ENCODE data around the gene SORT1. TPM values are rescaled to one million over a fixed set of nuclear protein-coding genes. Genes with fewer than 3 reads are reported as not detected.
A peak's percentile ranks its signal among the peaks of the same experiment; 100 is the strongest.

SORT1 gene
- total RNA-seq, 4 donors from 2014 or later, result 145 to 199 (median 189) TPM

GRCh38 chr1:109295712-109296415 lies 101.9 kb downstream of the SORT1 start:
- H3K9me3 ChIP-seq, result no peaks in the 10 kb centered on the region
- TF ChIP-seq EP300 (IDR thresholded peaks at IDR 0.05), result no peak
- no peak for DNase-seq (ENCODE audit: low spot score in 2 of 2)

GRCh38 chr1:109294481-109294880 lies 103.2 kb downstream of the SORT1 start:
- peaks cover 0 to 22% (median 14%) of the 10 kb centered on the region in 4 donors for H3K4me1 ChIP-seq
- H3K36me3 ChIP-seq, result no peaks in the 10 kb centered on the region
- no peaks in the 10 kb centered on the region for H3K9me3 ChIP-seq
- no peak overlapping the region for H3K27ac ChIP-seq
- DNase-seq (ENCODE audit: low spot score in 2 of 2), result no peak
- WGBS, 2 donors, result 70 to 77% methylated on average over 4 of the region's 4 CpGs
- TF ChIP-seq CTCF (IDR thresholded peaks at IDR 0.05) (no peak), POLR2A (IDR thresholded peaks at IDR 0.05) (no peak), EP300 (IDR thresholded peaks at IDR 0.05) (no peak)
- H3K27me3 ChIP-seq, result no peaks in the 10 kb centered on the region
- H3K4me3 ChIP-seq, result no peak overlapping the region

More at GRCh38 chr1:109295712-109296415, 101.9 kb downstream of the SORT1 start:
- no peaks in the 10 kb centered on the region for H3K27me3 ChIP-seq
- no peaks in the 10 kb centered on the region for H3K36me3 ChIP-seq
- H3K27ac ChIP-seq, result no peak overlapping the region
- 81 to 88% methylated on average over 11 to 12 of the region's 12 CpGs for whole genome bisulfite sequencing, 2 donors
- H3K4me1 ChIP-seq, result peaks cover 0 to 35% (median 24%) of the 10 kb centered on the region in 4 donors
- no peak overlapping the region for H3K4me3 ChIP-seq

DNA sequence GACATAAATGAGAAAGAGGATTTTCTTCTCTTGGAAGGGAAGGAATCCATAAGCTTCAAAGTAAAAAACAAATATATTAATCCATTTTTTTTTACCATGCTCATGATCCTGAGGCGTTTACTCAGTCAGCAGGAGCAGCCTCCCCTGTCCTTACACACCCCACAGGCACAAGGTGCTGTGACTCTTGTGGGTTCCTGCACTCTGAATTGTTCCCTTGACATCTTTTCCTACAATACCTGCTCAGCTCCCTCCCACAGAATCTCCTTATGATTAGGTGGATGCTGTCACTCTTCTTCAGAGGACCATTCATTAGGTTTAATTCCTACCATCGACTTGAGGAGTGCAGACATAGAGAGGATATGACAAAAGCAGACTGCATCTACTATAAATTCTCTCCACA lies 104.7 kb downstream of the SORT1 start:
- H3K4me3 ChIP-seq, result no peak overlapping the region
- peaks cover 0 to 8% (median 3%) of the 10 kb centered on the region in 4 donors for H3K4me1 ChIP-seq
- H3K9me3 ChIP-seq, result no peaks in the 10 kb centered on the region
- no peak for DNase-seq (ENCODE audit: low spot score in 2 of 2)
- TF ChIP-seq CTCF (IDR thresholded peaks at IDR 0.05), result no peak
- no peak for TF ChIP-seq POLR2A (IDR thresholded peaks at IDR 0.05)
- TF ChIP-seq EP300 (IDR thresholded peaks at IDR 0.05), result no peak
- WGBS, 2 donors, result 71 to 77% methylated on average over 2 of the region's 2 CpGs
- no peaks in the 10 kb centered on the region for H3K36me3 ChIP-seq
- H3K27me3 ChIP-seq, result no peaks in the 10 kb centered on the region
- H3K27ac ChIP-seq, result no peak overlapping the region

- TF ChIP-seq POLR2A (IDR thresholded peaks at IDR 0.05), result no peak
- no peak for TF ChIP-seq CTCF (IDR thresholded peaks at IDR 0.05)
- TF ChIP-seq EP300 (IDR thresholded peaks at IDR 0.05), result no peak
- Histone ChIP-seq H3K4me3 (no peak overlapping the region), H3K36me3 (no peaks in the 10 kb centered on the region), H3K4me1 (peaks cover 0 to under 1% (median 0%) of the 10 kb centered on the region in 4 donors), H3K27me3 (no peaks in the 10 kb centered on the region), H3K9me3 (no peaks in the 10 kb centered on the region), H3K27ac (no peak overlapping the region)
- 59 to 77% methylated on average over 9 of the region's 9 CpGs for WGBS, 2 donors
- DNase-seq (ENCODE audit: low spot score in 2 of 2), result no peak
Observed at GRCh38 chr1:109292364-109292763, 105.4 kb downstream of the SORT1 start.

GRCh38 chr1:109290998-109291397 lies 106.7 kb downstream of the SORT1 start:
- H3K36me3 ChIP-seq, result no peaks in the 10 kb centered on the region
- no peaks in the 10 kb centered on the region for H3K4me1 ChIP-seq
- H3K27ac ChIP-seq, result no peak overlapping the region
- TF ChIP-seq EP300 (IDR thresholded peaks at IDR 0.05), result no peak
- TF ChIP-seq CTCF (IDR thresholded peaks at IDR 0.05), result no peak
- no peak for TF ChIP-seq POLR2A (IDR thresholded peaks at IDR 0.05)
- DNase-seq (ENCODE audit: low spot score in 2 of 2), result peak in 1 of 2 donors; percentile 33
- 71 to 79% methylated on average over 6 of the region's 6 CpGs for WGBS, 2 donors
- H3K4me3 ChIP-seq, result no peak overlapping the region
- H3K9me3 ChIP-seq, result no peaks in the 10 kb centered on the region
- H3K27me3 ChIP-seq, result no peaks in the 10 kb centered on the region
